ENCODE measurements around the gene NUDT7. TPM values are rescaled to one million over a fixed set of nuclear protein-coding genes. Genes with fewer than 3 reads are reported as not detected.

The NUDT7 gene
- total and polyA plus RNA-seq, 2 donors from 2014 or later, result 7.6 to 43.8 TPM

DNA sequence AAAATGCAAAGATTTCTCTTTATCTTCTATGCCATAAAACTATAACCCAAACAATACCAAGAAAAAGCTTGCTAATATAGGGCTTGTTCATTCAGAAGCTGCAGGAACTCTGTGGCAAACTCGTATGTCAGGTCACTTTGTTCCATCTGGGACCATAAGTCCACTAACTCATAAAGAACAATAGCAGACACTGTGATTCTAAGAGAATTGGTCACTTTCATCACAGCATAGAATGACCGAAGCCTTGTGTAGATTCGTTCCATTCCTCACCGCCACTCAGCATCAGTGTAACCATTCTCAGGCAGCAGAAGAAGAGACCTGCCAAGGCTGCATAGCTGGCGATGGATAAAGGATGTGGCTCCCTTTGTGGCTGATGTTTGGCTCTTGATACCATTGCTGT, 35.7 kb downstream of the NUDT7 start:
- TF ChIP-seq, protein P1, sequence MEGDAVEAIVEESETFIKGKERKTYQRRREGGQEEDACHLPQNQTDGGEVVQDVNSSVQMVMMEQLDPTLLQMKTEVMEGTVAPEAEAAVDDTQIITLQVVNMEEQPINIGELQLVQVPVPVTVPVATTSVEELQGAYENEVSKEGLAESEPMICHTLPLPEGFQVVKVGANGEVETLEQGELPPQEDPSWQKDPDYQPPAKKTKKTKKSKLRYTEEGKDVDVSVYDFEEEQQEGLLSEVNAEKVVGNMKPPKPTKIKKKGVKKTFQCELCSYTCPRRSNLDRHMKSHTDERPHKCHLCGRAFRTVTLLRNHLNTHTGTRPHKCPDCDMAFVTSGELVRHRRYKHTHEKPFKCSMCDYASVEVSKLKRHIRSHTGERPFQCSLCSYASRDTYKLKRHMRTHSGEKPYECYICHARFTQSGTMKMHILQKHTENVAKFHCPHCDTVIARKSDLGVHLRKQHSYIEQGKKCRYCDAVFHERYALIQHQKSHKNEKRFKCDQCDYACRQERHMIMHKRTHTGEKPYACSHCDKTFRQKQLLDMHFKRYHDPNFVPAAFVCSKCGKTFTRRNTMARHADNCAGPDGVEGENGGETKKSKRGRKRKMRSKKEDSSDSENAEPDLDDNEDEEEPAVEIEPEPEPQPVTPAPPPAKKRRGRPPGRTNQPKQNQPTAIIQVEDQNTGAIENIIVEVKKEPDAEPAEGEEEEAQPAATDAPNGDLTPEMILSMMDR (IDR thresholded peaks at IDR 0.05; ENCODE audit: borderline replicate concordance, extremely low read depth, insufficient read depth), result no peak
- DNase-seq (no peak), FAIRE-seq (no peak)
- H3K27me3 ChIP-seq (ENCODE audit: control insufficient read depth, insufficient read depth, low read length), result no peaks in the 10 kb centered on the region
- peaks cover 0 to 4% (median 0%) of the 10 kb centered on the region in 3 donors for H3K4me1 ChIP-seq (ENCODE audit: control insufficient read depth in 2 of 3, insufficient read depth in 2 of 3, low read depth in 1 of 3, low read length in 3 of 3)
- H3K27ac ChIP-seq (ENCODE audit: low read depth in 2 of 2, low read length in 2 of 2), result no peak overlapping the region
- no peaks in the 10 kb centered on the region for H3K9me3 ChIP-seq (ENCODE audit: control insufficient read depth in 2 of 3, insufficient read depth in 1 of 3, low read length in 3 of 3)
- no peaks in the 10 kb centered on the region for H3K36me3 ChIP-seq (ENCODE audit: control insufficient read depth in 2 of 3, insufficient read depth in 3 of 3, low read length in 3 of 3)
- H3K9ac ChIP-seq (ENCODE audit: low read length in 3 of 3), result no peak overlapping the region
- intact Hi-C loops (cut with DNase I), result no loop called here
- H3K4me3 ChIP-seq (ENCODE audit: low read length in 3 of 3), result no peak overlapping the region

DNA sequence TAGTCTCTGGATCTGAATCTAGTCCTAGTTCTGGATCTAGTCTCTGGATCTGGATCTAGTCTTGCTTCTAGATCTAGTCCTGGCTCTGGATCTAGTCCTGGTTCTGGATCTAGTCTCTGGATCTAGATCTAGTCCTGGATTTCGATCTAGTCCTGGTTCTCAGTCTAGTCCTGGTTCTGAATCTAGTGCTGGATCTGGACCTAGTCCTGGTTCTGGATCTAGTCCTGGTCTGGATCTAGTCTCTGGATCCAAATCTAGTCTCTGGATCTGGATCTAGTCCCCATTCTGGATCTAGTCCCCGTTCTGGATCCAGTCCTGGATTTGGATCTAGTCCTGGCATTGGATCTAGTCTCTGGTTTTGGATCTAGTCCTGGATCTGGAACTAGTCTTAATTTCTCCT, 36.2 kb downstream of the NUDT7 start:
- intact Hi-C loops (cut with DNase I), result no loop called here
- Histone ChIP-seq H3K27me3 (ENCODE audit: control insufficient read depth, insufficient read depth, low read length) (no peaks in the 10 kb centered on the region), H3K27ac (ENCODE audit: low read depth in 2 of 2, low read length in 2 of 2) (no peak overlapping the region), H3K9me3 (ENCODE audit: control insufficient read depth in 2 of 3, insufficient read depth in 1 of 3, low read length in 3 of 3) (no peaks in the 10 kb centered on the region), H3K36me3 (ENCODE audit: control insufficient read depth in 2 of 3, insufficient read depth in 3 of 3, low read length in 3 of 3) (no peaks in the 10 kb centered on the region), H3K4me3 (ENCODE audit: low read length in 3 of 3) (no peak overlapping the region), H3K4me1 (ENCODE audit: control insufficient read depth in 2 of 3, insufficient read depth in 2 of 3, low read depth in 1 of 3, low read length in 3 of 3) (peaks cover 0 to 2% (median 0%) of the 10 kb centered on the region in 3 donors), H3K9ac (ENCODE audit: low read length in 3 of 3) (no peak overlapping the region)
- TF ChIP-seq, protein P1 (IDR thresholded peaks at IDR 0.05; ENCODE audit: borderline replicate concordance, extremely low read depth, insufficient read depth), result no peak
- FAIRE-seq, result no peak
- no peak for DNase-seq

DNA sequence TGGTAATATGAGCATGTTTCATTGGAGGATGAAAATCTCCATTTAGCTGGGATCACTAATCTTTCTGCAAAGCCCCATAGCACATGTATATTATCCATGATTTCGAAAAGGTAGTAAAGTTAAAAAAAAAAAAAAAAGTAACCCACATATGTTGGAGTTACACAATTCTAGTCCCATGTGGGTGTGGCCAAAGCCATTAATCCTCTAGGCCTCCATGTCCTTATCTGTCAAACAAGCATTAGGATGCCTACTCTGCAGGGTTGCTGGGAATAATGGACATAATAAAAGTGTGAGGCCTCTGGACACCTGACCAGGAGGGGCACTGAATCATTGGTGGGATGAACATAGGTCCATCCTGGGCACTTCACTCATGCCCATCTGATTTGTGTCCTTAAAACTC, 36.9 kb downstream of the NUDT7 start:
- intact Hi-C loops (cut with DNase I), result no loop called here
- Histone ChIP-seq H3K4me1 (ENCODE audit: control insufficient read depth in 2 of 3, insufficient read depth in 2 of 3, low read depth in 1 of 3, low read length in 3 of 3) (peaks cover 0 to 4% (median 0%) of the 10 kb centered on the region in 3 donors), H3K4me3 (ENCODE audit: low read length in 3 of 3) (no peak overlapping the region), H3K27ac (ENCODE audit: low read depth in 2 of 2, low read length in 2 of 2) (no peak overlapping the region), H3K9ac (ENCODE audit: low read length in 3 of 3) (no peak overlapping the region), H3K9me3 (ENCODE audit: control insufficient read depth in 2 of 3, insufficient read depth in 1 of 3, low read length in 3 of 3) (no peaks in the 10 kb centered on the region), H3K27me3 (ENCODE audit: control insufficient read depth, insufficient read depth, low read length) (no peaks in the 10 kb centered on the region), H3K36me3 (ENCODE audit: control insufficient read depth in 2 of 3, insufficient read depth in 3 of 3, low read length in 3 of 3) (no peaks in the 10 kb centered on the region)
- FAIRE-seq, result no peak
- no peak for DNase-seq
- TF ChIP-seq, protein P1 (IDR thresholded peaks at IDR 0.05; ENCODE audit: borderline replicate concordance, extremely low read depth, insufficient read depth), result no peak

DNA sequence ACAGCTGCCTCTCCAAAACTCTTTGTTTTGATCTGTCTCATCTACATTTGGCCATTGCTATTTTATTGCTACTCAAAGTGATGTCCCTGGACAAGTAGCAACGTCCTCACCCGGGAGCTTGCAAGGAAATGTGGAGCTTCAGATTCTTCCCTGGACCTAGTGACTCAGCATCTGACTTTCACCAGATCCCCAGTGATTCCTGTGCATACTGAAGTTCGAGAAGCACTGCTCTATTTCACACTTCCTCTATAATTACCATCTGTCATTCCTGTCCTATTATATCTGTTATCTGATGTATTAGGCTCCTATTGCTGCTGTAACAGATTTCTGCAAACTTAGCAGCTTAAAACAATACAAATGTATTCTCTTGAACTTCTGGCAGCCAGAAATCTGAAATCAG, 37.5 kb downstream of the NUDT7 start:
- intact Hi-C loops (cut with DNase I), result no loop called here
- DNase-seq (no peak), FAIRE-seq (no peak)
- Histone ChIP-seq H3K27ac (ENCODE audit: low read depth in 2 of 2, low read length in 2 of 2) (no peak overlapping the region), H3K4me1 (ENCODE audit: control insufficient read depth in 2 of 3, insufficient read depth in 2 of 3, low read depth in 1 of 3, low read length in 3 of 3) (peaks cover 0 to 6% (median 0%) of the 10 kb centered on the region in 3 donors), H3K9me3 (ENCODE audit: control insufficient read depth in 2 of 3, insufficient read depth in 1 of 3, low read length in 3 of 3) (no peaks in the 10 kb centered on the region), H3K4me3 (ENCODE audit: low read length in 3 of 3) (no peak overlapping the region), H3K9ac (ENCODE audit: low read length in 3 of 3) (no peak overlapping the region), H3K27me3 (ENCODE audit: control insufficient read depth, insufficient read depth, low read length) (no peaks in the 10 kb centered on the region), H3K36me3 (ENCODE audit: control insufficient read depth in 2 of 3, insufficient read depth in 3 of 3, low read length in 3 of 3) (no peaks in the 10 kb centered on the region)
- TF ChIP-seq, protein P1 (IDR thresholded peaks at IDR 0.05; ENCODE audit: borderline replicate concordance, extremely low read depth, insufficient read depth), result no peak
